Measurements from ENCODE around the gene COX6B2.

COX6B2 gene

DNA sequence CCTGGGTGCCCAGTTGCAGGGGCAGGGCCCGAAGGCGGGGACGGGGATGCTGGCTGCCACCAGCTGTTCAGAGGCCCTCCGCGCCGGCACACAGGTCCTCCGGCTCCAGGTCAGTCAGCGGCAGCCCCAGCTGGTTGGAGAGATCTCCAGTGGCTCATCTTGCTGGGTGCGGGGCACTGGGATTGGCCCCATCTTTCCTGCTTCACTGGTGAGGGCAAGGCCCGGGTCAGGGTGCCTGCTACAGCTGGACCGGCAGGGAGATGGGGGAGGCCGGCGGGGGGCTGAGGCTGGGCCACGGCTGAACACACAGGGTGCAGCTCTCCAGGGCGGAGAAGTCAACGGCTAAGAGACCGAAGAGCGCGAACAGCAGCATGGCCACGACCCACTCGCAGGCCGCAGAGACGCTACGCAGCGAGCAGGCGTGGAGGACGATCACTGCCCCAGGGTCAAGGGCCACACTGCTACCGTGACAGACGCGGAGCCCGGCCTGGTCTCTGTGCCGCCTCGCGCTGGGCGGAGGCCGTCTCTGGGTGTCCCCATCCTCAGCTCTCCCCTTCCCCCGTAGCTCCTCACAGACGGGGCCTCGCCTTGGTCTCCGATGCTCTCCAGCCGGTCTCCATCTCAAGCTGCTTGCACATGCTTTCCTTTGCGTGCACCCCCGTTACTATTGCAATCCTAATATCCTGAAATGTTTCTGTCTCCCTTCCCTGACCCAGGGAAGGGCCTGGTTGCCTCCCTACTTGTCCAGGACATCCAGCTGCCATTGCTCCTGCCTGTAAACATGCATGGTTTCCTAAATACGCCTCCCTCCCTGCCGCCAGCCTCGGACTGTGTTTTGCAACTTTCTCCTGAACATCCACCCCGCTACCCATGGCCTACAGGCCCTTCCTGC is 41.7 kb downstream of the COX6B2 start:
- DNase-seq (ENCODE audit: low read depth, low spot score): no peak

- no peak for DNase-seq (ENCODE audit: low read depth, low spot score)
Observed at GRCh38 chr19:55311797-55312196, 42.7 kb downstream of the COX6B2 start.

- DNase-seq (ENCODE audit: low read depth, low spot score): no peak
Observed at GRCh38 chr19:55311397-55311796, 43.1 kb downstream of the COX6B2 start.

DNA sequence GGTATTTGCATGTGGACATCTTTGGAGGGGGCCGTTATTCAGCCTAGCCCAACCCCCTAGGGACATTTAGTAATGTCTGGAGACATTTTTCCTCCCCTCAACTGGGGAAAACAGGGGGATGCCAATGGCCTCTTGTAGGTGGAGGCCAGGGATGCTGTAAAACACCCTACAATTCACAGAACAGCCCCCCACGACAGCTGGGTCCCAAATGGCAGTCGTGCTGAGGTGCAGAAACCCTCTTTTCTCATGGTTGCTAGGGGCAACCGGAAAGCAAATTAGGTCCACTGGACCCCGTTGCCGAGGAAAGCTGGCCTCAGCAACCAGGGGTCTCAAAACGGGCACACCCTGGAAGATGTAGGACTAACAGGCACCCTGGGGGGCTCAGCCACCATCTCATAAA is 44.0 kb downstream of the COX6B2 start:
- DNase-seq (ENCODE audit: low read depth, low spot score): no peak

GRCh38 chr19:55309448-55309847 is 45.1 kb downstream of the COX6B2 start:
- DNase-seq (ENCODE audit: low read depth, low spot score): no peak

DNA sequence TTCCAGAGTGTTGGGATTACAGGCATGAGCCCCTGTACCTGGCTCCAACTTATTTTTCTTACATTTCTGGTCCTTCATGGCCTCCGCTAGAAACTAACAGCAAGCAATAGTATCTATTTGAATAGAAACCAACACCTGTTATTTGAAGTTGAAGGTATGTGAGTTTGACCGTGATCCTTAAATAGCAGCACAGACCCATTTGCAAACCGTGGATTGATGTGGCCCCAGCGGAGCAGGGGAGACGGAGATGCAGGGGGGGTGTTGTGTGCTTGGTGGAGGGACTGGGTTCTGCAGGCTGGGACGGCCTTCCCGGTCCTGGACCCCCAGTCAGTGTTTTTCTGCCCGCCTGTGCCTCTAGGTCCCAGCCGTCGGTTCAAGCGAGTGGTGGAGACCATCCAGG is 46.2 kb downstream of the COX6B2 start:
- no peak for DNase-seq (ENCODE audit: low read depth, low spot score)

DNA sequence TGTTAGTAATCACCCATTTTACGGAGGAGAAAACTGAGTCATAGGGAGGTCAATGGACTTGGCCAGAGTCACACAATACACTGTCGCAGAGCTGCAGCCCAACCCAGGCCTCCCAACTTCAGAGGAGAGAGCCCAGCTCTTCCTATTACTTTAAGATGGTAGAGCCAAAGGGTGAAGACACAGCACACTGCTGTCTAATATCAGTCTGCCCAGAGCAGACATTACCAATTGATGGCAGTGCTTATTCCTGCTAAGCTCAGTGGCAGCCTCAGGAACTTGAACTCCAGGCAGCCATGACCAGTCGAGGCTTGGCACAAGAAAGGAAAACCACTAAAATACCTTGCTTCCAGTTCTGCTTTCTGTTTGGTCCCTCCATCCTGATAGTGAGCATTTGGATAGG is 47.8 kb downstream of the COX6B2 start:
- no peak for DNase-seq (ENCODE audit: low read depth, low spot score)

DNA sequence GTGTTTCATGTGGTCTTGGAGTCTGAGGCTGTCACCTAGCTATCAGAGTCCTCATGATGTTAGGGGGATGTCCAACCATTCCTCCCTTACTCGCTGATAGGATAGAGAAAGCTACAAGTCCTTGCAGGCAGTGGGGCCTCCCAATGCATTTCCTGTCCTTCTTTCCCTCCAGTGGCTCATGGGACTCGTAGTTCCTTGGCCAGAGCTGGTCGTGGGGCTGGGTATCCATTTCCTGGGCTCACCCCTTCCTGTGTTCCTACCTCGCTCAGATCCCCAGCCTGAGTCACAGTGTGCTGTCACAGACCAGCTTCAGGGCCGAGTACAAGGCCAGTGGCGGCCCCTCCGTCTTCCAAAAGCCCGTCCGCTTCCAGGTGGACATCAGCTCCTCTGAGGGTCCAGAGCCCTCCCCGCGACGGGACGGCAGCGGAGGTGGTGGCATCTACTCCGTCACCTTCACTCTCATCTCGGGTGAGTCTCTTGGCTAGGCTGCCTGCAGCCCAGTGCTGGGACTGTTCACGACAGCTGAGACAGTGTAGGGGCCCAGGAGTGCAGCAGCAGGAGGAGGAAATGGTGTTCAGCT is 48.4 kb downstream of the COX6B2 start:
- no peak for DNase-seq (ENCODE audit: low read depth, low spot score)

GRCh38 chr19:55305491-55305890 is 49.0 kb downstream of the COX6B2 start:
- no peak for DNase-seq (ENCODE audit: low read depth, low spot score)

DNA sequence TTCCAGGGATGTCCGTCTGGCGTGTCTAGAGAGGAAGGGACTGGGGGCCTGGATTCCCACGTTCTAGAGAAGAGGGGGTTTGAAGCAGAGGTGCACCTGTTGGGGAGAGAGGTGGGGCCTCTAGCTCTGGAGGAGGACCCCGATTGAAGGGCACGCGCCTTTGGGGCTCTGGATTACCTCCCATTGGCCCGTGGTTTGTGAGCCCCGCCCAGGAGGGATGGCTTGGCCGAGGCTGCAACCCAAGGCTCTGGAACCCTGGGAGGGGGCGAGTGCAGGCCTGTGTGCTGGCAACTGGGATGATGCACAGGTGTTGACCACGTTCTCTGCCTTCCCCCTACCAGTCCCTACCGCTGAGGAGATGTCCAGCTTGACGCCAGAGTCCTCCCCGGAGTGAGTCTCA is 49.5 kb downstream of the COX6B2 start:
- DNase-seq (ENCODE audit: low read depth, low spot score): no peak

DNA sequence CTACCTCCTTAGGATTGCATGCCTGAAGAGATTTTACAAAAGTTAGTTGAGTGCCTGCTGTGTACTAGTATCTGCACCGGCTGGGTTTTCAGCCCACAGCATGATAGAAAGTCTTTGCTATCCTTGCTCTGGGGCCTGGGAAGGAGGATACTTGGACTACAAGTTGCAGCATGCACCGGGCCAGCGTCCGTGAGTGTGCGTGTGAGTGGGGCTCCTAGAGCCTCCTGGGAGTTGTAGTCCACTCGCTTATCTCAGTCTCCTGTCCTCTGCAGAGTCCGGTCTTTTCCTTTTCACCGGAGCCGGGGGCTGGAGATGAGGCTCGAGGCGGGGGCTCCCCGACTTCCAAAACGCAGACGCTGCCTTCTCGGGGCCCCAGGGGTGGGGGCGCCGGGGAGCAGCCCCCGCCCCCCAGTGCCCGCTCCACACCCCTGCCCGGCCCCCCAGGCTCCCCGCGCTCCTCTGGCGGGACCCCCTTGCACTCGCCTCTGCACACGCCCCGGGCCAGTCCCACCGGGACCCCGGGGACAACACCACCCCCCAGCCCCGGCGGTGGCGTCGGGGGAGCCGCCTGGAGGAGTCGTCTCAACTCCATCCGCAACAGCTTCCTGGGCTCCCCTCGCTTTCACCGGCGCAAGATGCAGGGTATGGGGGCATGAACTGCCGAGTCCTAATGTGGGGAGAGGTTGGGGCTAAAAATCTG is 50.1 kb downstream of the COX6B2 start:
- DNase-seq (ENCODE audit: low read depth, low spot score): no peak

- DNase-seq (ENCODE audit: low read depth, low spot score): no peak
Observed at GRCh38 chr19:55303477-55303876, 51.0 kb downstream of the COX6B2 start.

GRCh38 chr19:55302318-55302703 is 52.2 kb downstream of the COX6B2 start:
- DNase-seq (ENCODE audit: low read depth, low spot score): no peak

DNA sequence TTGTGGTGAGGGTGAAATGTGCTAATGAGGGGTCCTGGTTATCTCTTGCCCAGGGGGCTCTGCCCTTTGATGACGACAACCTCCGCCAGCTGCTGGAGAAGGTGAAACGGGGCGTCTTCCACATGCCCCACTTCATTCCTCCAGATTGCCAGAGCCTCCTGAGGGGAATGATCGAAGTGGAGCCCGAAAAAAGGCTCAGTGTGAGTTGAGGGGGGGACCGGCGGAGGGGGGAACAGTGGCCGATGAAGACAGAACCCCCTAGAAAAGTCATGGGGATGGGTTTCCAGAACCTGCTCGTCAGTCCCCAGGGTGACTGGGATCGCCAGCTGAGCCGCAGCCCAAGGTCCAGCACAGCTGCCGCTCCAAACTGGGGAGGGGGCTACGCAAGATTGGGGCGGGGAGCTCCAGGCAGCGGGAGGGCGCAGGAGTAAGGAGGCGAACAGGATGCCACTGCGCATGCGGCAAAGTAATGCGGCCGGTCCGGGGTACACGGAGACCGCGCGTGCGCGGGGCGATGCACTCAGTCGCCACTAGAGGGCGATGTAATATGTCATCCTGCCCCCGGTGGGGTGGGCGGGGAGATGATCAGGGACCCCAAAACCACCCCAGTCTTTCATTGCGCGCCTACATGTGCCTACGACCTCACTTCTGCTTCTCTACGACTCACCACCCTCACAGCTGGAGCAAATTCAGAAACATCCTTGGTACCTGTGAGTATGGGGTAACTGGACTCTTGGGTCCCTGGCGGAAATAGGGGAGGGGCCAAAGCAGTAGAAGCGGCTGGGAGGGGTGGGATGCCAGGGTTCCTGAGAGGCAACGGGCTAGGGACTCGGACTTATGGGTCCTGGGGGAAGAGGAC is 52.8 kb downstream of the COX6B2 start:
- DNase-seq (ENCODE audit: low read depth, low spot score): peak; percentile 30

DNA sequence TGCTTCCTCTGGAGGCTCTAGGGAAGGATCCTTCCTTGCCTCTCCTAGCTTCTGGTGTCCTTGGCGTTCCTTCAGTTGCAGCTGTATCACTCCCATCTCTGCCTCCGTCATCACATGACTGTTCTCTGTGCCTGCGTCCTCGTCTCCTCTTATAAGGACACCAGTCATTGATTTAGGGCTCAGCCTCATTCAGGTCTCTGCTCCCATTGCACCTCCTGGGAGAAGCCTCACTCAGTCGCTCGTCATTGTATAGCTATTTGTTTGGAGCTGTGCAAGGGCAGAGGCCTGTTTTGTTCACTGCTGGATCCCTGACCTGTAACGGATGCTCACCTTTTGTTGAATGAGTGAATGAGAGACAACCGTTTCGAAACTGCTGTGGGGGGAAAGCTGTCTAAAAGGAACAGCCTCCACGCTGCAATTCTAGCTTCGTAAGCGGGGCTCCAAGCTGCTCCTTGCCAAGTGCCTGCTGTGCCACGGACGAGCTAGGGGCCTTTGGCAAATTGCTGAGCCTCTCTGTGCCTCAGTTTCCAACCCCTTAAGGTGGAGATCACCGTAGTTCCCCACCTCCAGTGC is 53.5 kb downstream of the COX6B2 start:
- no peak for DNase-seq (ENCODE audit: low read depth, low spot score)

- no peak for DNase-seq (ENCODE audit: low read depth, low spot score)
Observed at GRCh38 chr19:55299991-55300390, 54.5 kb downstream of the COX6B2 start.
